Mucosa of descending colon (tissue), 3 donors: Measurements from ENCODE around the gene RPL39. TPM values are rescaled to one million over a fixed set of nuclear protein-coding genes. Genes with fewer than 3 reads are reported as not detected.
A peak's percentile ranks its signal among the peaks of the same experiment; 100 is the strongest.
"Not testable (repeated sequence)": the region's sequence is repeated elsewhere in the genome, so short reads cannot be mapped to it uniquely, and the experiment has no call there.

Experiments
- ATAC-seq: fragments of 200-7000 bp; cut with Tn5 transposase; one replicate; pipeline ENCODE4 v1.9.1; 2020; ENCODE audit warnings: mild to moderate bottlenecking, moderate library complexity
- DNase-seq, 3 donors: peaks; one replicate each; pipeline ENCODE4 v3.0.0-alpha.2; 2020
- H3K36me3 ChIP-seq: fragments of 200-600 bp; one replicate; pipeline ENCODE4 v1.8.0; 2021; ENCODE audit warnings: low read depth, mild to moderate bottlenecking
- H3K4me1 ChIP-seq: fragments of 200-600 bp; one replicate; pipeline ENCODE4 v1.8.0; 2021; ENCODE audit warnings: low read depth, mild to moderate bottlenecking
- H3K4me3 ChIP-seq: fragments of 200-600 bp; one replicate; pipeline ENCODE4 v1.8.0; 2021; ENCODE audit warnings: mild to moderate bottlenecking
- H3K9me3 ChIP-seq: fragments of 200-600 bp; one replicate; pipeline ENCODE4 v1.8.0; 2021; ENCODE audit warnings: mild to moderate bottlenecking
- intact Hi-C, 2 donors: fragments of 100-400 bp; cut with DNase I in 1 of 2; cut with micrococcal nuclease in 1 of 2; formaldehyde crosslinking; loops; one replicate each; pipeline versions ENCODE4 v1.11.0 to v1.11.1; 2022; cut with DNase I, micrococcal nuclease
- long read RNA-seq, 2 donors: library from polyadenylated mRNA; unstranded; transcript quantifications; one replicate each; pipeline ENCODE4 v2.0.0, GENCODE V29; 2019 to 2021
- total RNA-seq, 3 donors: library from RNA; stranded (reverse); fragmentation: NEBNext Ultra II Directional in 2 of 3; extraction: Animal tissue kit (Norgen Biotek cat#: 25700) in 2 of 3; gene quantifications; one replicate each; pipeline versions ENCODE4 v1.2.1 to v1.2.4, GENCODE V29; 2021 to 2023
- TF ChIP-seq, protein P1 (sequence below): fragments of 200-600 bp; IDR thresholded peaks from one replicate; pipeline ENCODE4 v1.8.0; 2022; ENCODE audit warnings: antibody characterized with exemption, mild to moderate bottlenecking
- donor health status: DM: no; HTN: no; CAD: no; lungs with moderate emphysema.
- donor health status: DM: no; HTN: no; CAD: no.
- donor health status: DM: no; HTN: yes; CAD: no.

Gene RPL39
- total RNA-seq = 1,000 to 10,000 TPM; 1,241 to 1,374 (median 1,261) TPM
- long read RNA-seq, donor 1, partial matches to known transcripts = 0 of 1 reads
- long read RNA-seq, donor 1, other reads (novel, unspliced or antisense) = 0 of 1 reads
- long read RNA-seq, donor 2, transcript RPL39-201 (3 exons, 401 nt) = major isoform, 520 of 522 reads
- long read RNA-seq, donor 2, partial matches to known transcripts = 1 of 522 reads
- long read RNA-seq, donor 2, other reads (novel, unspliced or antisense) = 0 of 522 reads

DNA sequence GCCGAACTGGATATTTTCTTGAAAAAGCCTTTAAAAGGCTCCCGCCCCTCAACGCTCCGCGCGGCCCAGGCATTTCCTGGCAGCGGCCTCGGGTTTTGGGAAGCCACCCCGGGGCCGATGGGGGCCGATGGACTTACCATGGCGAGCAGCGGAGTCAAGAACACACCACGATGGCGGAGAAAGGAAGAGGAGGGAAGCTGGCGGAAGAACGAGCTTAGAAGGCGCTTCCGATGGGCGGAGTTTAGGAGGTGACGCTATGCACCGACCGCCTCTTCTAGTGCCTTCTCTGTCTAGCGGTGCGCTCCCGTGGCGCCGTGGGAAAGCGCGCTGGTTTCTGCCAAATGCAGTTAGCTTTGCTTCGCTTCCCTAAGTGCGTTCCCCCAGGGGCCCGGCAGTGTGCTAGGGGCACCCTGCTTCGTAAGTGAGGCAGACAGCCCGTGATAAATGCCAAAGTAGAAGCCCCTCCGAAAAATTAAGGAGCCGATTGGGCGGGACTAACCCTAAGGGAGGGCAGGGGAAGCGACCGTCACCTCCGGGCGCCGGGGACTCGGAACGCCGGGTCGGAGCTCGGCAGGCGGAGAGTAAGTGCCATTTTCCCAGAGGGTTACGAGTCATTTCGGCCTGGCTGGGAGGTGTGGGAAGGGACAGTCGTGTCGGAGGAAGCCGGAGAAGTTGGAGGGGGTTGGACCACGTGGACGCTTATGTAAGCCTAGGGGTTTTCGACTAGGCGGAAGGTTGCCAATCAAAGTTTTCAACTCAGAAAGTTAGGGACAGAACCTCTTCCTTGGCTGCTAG lies at the start of gene RPL39:
Gene RPL39 (minus strand): TSS at position 194 of the 795 bp plus-strand sequence. CDS start 54 bp downstream, at position 140.
- Histone ChIP-seq H3K4me3 (peak within 1 kb of the TSS; percentile 46), H3K36me3 (no peaks in the 10 kb centered on the region), H3K9me3 (no peaks in the 10 kb centered on the region), H3K4me1 (peaks cover 17% of the 10 kb centered on the region)
- intact Hi-C loops = no loop called here
- TF ChIP-seq, protein P1, sequence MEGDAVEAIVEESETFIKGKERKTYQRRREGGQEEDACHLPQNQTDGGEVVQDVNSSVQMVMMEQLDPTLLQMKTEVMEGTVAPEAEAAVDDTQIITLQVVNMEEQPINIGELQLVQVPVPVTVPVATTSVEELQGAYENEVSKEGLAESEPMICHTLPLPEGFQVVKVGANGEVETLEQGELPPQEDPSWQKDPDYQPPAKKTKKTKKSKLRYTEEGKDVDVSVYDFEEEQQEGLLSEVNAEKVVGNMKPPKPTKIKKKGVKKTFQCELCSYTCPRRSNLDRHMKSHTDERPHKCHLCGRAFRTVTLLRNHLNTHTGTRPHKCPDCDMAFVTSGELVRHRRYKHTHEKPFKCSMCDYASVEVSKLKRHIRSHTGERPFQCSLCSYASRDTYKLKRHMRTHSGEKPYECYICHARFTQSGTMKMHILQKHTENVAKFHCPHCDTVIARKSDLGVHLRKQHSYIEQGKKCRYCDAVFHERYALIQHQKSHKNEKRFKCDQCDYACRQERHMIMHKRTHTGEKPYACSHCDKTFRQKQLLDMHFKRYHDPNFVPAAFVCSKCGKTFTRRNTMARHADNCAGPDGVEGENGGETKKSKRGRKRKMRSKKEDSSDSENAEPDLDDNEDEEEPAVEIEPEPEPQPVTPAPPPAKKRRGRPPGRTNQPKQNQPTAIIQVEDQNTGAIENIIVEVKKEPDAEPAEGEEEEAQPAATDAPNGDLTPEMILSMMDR = no peak
- ATAC-seq (peak; percentile 96), DNase-seq (peak; percentile 82 to 89 (median 83))

DNA sequence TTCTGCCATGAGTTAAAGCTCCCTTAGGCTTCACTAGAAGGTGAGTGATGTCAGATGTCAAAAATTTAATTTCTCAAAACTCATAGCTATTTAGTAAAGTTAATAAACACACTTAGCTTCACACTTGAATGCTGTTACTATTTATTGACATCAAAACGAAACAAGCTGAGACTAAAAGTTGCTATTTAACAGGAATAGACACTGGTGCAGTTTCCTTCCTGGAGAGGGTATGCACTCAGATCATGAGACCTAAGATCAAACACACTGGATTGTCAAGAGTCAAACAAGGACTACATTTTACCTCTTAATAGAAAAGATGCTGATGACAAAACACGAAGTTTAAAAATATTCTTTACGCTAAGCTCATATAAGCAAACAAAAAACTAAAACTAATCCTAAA lies 42.5 kb upstream of the RPL39 start:
- Histone ChIP-seq H3K36me3 (no peaks in the 10 kb centered on the region), H3K4me3 (no peak overlapping the region), H3K4me1 (no peaks in the 10 kb centered on the region), H3K9me3 (no peaks in the 10 kb centered on the region)
- intact Hi-C loops = no loop called here
- TF ChIP-seq, protein P1 = no peak
- ATAC-seq = no peak
- no peak for DNase-seq

- intact Hi-C loops = no loop called here
- Histone ChIP-seq H3K36me3 (no peaks in the 10 kb centered on the region), H3K4me1 (no peaks in the 10 kb centered on the region), H3K4me3 (no peak overlapping the region), H3K9me3 (no peaks in the 10 kb centered on the region)
- no peak for ATAC-seq
- no peak for DNase-seq
- TF ChIP-seq, protein P1 = no peak
Measured at GRCh38 chrX:119828446-119828845, 37.0 kb upstream of the RPL39 start.

DNA sequence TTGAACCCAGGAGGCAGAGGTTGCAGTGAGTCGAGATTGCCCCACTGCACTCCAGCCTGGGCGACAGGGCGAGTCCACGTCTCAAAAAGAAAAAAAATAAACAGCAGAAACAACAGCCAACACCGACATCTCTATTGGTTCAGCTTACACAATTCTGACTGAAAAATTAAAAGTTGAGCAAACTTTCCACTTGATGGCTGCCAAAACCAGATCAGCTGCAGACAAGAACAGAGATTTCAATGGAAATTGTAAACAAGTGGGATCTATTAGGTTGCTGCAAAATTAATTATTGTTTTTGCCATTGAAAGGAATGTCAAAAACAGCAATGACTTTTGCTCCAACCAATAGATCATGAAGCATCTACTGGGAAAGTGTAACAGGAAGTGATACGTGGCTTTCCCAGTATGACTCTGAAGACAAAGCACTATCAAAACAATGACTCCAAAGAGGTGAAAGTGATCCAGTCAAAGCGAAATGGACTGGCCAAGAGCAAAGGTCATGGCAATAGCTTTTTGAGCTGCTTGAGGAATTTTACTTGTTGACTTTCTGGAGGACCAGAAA lies 35.0 kb upstream of the RPL39 start:
- peak; percentile 40 for ATAC-seq
- TF ChIP-seq, protein P1 = no peak
- intact Hi-C loops = no loop called here
- no peaks in the 10 kb centered on the region for H3K4me1 ChIP-seq
- no peaks in the 10 kb centered on the region for H3K36me3 ChIP-seq
- H3K4me3 ChIP-seq = no peak overlapping the region
- H3K9me3 ChIP-seq = no peaks in the 10 kb centered on the region
- no peak for DNase-seq

- H3K36me3 ChIP-seq, ATAC-seq, H3K4me3 ChIP-seq, DNase-seq, H3K4me1 ChIP-seq, H3K9me3 ChIP-seq, intact Hi-C loops: not testable (repeated sequence)
Measured at GRCh38 chrX:119824221-119824620, 32.8 kb upstream of the RPL39 start.

- H3K36me3 ChIP-seq, DNase-seq, H3K4me1 ChIP-seq, H3K9me3 ChIP-seq, H3K4me3 ChIP-seq, intact Hi-C loops: not testable (repeated sequence)
- ATAC-seq = peak; percentile 65
Measured at GRCh38 chrX:119821703-119822102, 30.3 kb upstream of the RPL39 start.
